Lung microvascular endothelial cell (primary cell): ENCODE measurements around the gene NDUFB3. TPM values are rescaled to one million over a fixed set of nuclear protein-coding genes. Genes with fewer than 3 reads are reported as not detected.
A peak's percentile ranks its signal among the peaks of the same experiment; 100 is the strongest.
"Not testable (repeated sequence)": the region's sequence is repeated elsewhere in the genome, so short reads cannot be mapped to it uniquely, and the experiment has no call there.

Experiments
- DNase-seq, 2 donors: peaks; one replicate each; pipeline versions ENCODE4 v3.0.0 to v3.0.0-alpha.2; 2010; ENCODE audit warnings: low read depth in 2 of 2
- total RNA-seq: library from RNA; depleted of rRNA; stranded (reverse); fragments of >200 nt; gene quantifications from 2 replicates; pipeline ENCODE4 v1.2.1, GENCODE V29; 2014

NDUFB3 gene
- total RNA-seq, 1 donor from 2014 or later: 85.3 TPM

- DNase-seq: no peak
Measured at GRCh38 chr2:201090574-201090973, 18.8 kb downstream of the NDUFB3 start.

- no peak for DNase-seq
Measured at GRCh38 chr2:201093573-201093972, 21.8 kb downstream of the NDUFB3 start.

GRCh38 chr2:201100497-201100896 is 28.7 kb downstream of the NDUFB3 start:
- no peak for DNase-seq

DNA sequence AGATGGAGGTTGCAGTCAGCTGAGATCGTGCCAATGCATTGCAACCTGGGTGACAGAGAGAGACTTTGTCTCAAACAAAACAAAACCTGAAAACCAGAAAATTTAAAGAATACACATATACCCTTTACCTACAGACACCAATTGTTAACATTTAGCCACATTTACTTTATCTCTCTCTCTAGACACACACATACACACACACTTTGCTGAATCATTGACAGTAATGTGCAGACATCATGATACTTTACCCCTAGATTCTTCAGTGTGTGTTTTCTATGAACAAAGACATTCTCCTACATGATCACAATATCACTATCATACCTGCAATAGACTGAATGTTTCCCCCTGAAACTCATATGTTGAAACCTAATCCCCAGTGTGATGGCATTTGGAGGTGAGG is 34.0 kb downstream of the NDUFB3 start:
- DNase-seq: no peak

GRCh38 chr2:201107624-201108023 is 35.8 kb downstream of the NDUFB3 start:
- no peak for DNase-seq

GRCh38 chr2:201108341-201108740 is 36.5 kb downstream of the NDUFB3 start:
- no peak for DNase-seq

DNA sequence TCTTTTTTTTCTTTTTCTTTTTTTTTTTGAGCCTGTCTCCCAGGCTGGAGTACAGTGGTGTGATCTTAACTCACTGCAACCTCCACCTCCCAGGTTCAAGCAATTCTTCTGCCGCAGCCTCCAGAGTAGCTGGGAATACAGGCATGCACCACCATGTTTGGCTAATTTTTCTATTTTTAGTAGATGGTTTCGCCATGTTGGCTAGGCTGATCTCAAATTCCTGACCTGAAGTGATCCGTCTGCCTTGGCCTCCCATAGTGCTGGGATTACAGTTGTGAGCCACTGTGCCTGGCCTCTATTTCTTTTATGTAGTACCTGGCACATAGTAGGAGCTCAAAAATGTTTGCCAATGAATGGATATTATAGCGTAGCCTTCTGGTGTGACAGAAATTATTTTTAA is 37.4 kb downstream of the NDUFB3 start:
- DNase-seq: no peak

DNA sequence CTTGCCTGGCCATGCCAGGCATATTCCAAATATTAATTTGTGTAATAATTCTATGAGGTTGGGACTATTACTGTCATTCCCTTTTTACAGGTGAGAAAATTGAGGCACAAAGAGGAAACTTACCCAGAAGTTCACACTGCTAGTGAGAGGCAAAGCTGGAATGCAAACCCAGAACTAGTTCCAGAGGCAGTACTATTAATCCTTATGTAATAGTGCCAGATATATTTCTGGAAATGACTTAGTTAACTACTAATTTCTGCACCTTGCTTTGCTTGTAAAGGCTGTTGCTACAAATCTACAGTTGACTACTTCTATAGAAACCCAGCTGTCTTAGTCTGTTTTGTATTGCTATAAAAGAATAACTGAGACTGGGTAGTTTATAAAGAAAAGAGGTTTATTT is 38.8 kb downstream of the NDUFB3 start:
- no peak for DNase-seq

- DNase-seq: no peak
Measured at GRCh38 chr2:201111096-201111495, 39.3 kb downstream of the NDUFB3 start.

GRCh38 chr2:201114350-201114749 is 42.5 kb downstream of the NDUFB3 start:
- DNase-seq: peak in 1 of 2 donors; percentile 37

- peak in 1 of 2 donors; percentile 17 for DNase-seq
Measured at GRCh38 chr2:201114846-201115245, 43.0 kb downstream of the NDUFB3 start.

- peak; percentile 77 to 85 for DNase-seq
Measured at GRCh38 chr2:201116115-201116958, 44.5 kb downstream of the NDUFB3 start, which contains the start of gene CFLAR. Gene CFLAR, plus strand, starts transcription at chr2:201116164. Its CDS starts 13,702 bp downstream, at chr2:201129866.

GRCh38 chr2:201116959-201117734 is 45.3 kb downstream of the NDUFB3 start:
- peak; percentile 87 to 93 for DNase-seq

- not testable (repeated sequence) for DNase-seq
Measured at GRCh38 chr2:201117735-201118094, 45.9 kb downstream of the NDUFB3 start.

GRCh38 chr2:201118121-201118960 is 46.5 kb downstream of the NDUFB3 start:
- DNase-seq: peak; percentile 88 to 89

GRCh38 chr2:201118961-201119854 is 47.4 kb downstream of the NDUFB3 start:
- peak in 1 of 2 donors; percentile 57 for DNase-seq

GRCh38 chr2:201122276-201122675 is 50.5 kb downstream of the NDUFB3 start:
- peak in 1 of 2 donors; percentile 17 for DNase-seq

DNA sequence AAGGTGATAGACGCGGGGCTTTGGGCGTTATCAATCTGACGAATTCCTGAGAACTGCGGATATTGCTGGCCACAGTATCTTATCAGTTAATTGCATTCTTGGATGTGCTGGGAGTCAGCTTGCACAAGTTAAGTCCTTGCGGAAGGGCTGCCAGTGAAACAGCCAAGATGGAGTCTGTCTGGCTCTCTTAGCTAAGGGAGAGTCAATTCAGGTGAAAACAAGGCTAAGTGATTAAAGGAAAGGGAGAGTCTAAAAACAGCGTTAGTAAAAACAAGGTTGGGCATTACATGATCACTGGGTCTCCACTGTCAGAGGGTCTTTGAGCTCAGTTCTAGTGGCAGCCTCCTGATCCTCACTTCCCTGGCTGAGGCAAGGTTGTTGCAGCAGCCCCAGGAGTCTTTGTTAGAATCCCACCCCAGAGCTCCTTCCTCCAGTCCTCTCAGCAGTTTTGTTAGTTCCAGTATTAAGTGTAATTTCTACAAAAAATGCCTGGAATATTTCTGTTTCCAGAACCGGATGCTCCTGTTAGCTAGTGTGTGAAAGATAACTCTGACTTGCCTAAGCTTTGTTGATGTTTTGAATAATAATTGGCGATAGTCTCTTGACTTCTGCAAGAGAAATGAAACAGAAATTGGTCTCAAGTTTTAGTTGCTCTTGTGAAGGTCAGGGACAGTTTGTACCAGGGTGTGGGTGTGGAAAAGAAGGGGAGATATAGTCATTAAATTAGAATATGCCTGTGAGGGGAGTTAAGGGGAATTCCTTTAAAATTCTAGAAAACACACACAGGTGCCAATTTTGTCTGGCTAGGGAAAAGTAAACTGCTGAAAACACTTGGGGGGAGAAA is 54.7 kb downstream of the NDUFB3 start:
- DNase-seq: peak; percentile 78 to 80

DNA sequence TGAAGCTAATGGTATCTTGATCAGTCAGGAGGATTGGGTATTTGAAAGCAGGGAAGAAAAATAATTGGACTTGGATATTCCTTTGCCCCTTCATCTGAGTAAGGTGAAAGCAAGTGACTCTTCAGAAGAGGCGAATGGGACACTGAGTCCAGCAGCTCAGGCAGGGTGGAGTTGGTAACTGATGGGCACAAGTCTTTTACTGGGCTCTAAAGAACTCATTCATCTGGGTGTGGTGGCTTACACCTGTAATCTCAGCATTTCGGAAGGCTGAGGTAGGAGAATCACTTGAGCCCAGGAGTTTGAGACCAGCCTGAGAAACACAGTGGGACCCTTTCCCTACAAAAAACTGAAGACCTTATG is 55.3 kb downstream of the NDUFB3 start:
- no peak for DNase-seq

GRCh38 chr2:201127570-201127969 is 55.8 kb downstream of the NDUFB3 start:
- DNase-seq: peak; percentile 81 to 88
